ENCODE data around the gene SNAPC1.

Gene SNAPC1

DNA sequence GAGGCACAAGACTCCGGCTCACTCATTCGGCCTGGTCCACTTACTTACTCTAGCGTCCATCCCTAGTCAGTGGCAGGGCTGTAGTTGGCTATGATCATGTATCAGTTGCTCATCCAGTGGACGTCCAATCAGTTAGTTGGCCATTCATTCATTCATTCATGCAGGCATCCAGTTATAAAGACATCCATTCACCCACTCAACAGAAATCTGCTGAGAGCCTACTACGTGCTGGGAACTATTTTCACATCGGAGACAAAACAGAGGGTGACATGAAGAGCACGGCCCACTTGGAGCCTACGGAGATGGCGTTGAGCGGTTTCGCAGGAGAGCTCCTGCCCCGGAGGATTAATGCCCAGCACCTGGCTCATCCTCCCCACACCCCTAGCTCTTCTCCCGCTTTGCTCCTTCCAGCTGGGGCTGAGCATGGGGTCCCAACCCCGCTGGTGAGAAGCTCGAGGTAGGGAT, 49.7 kb downstream of the SNAPC1 start:
- TF ChIP-seq POLR2A (IDR thresholded peaks at IDR 0.05; ENCODE audit: low read depth, low read length), result no peak
- DNase-seq (ENCODE audit: insufficient read length, low spot score) (no peak), FAIRE-seq (no peak)

DNA sequence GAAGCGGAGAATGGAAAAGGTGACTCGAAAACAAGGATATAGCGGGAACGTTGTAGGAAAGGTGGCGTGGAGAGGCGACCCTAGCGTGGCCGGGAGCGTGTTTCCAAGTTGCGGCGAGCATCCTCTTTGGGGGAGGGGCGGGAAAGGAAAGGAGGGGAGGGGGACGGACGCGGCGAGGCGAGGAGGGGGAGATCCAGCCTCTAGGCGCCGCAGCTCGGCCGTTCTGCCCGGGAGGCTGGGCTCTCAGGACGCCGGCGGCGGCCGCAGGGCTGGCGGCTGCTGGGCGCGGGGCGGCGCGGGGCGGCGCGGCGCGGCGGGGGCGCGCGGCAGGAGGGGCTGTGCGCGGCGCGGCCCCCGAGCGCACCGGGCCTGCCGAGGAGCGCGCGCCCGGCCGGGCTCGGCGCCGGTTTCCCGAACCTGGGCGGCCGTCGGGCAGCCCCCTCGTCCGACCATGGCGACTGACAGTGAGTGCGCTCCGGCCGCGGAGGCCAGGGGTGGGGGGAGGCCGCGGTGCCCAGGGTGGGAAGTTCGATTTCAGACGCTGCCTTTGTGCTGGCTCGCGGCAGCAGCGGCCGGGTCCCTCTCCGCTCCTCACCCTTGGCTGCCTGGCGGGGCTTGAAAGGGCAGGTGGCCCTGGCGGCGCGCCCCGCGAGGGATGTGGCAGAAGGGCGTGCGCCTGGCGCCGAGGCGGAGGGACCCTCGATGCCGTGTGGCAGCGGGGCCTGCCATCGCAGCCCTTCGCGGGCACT, 50.3 kb downstream of the SNAPC1 start, which contains the start of gene SYT16:
TSS of gene SYT16 (plus strand) at position 357 of the 749 bp plus-strand sequence.
- no peak for DNase-seq (ENCODE audit: insufficient read length, low spot score)
- FAIRE-seq, result no peak
- no peak for TF ChIP-seq POLR2A (IDR thresholded peaks at IDR 0.05; ENCODE audit: low read depth, low read length)

DNA sequence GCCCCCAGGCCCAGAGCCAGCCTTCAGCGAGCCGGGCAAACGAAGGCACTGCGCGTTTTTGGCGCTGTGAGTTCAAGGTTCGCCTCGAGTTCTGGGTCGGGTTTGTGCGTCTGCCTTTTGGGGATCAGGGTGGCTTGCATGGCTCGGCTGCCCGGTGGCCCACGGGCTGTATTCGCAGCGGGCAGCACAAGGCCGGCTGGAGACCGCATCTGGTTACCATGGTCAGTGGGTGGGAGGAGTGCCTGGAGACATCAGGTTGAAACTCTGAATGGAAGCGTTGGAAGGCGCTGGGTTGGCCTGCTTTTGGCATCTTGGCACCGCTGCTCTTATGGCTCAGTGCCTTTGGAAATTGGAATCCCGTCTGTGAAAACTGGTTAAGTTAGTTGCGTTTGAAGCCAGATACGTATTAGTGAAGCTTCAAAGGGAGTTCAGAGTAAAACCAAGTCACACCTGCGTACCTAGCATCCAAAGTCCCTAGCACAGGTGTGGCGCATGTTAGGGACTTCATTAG, 50.9 kb downstream of the SNAPC1 start:
- no peak for FAIRE-seq
- no peak for TF ChIP-seq POLR2A (IDR thresholded peaks at IDR 0.05; ENCODE audit: low read depth, low read length)
- DNase-seq (ENCODE audit: insufficient read length, low spot score), result no peak

DNA sequence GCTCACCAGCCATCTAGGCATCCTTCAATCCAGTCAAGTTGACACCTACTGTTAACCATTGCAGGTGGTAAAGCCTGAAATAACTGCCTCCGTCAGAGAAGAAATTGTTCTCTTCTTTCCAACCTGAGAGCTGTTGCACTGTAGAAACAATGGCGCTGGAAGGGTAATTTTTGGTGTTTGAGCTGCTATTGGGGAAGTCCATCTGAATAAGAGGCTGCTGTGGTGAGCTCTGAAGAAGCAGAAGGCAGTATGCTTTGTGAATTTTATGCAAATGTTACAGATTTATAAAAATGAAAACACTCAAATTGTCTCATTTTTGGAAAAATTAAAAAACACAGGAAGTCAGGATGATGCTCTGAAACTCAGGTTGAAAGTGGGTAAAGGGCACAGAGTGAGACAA, 60.2 kb downstream of the SNAPC1 start:
- TF ChIP-seq POLR2A (IDR thresholded peaks at IDR 0.05; ENCODE audit: low read depth, low read length), result no peak
- DNase-seq (ENCODE audit: insufficient read length, low spot score), result no peak
- no peak for FAIRE-seq

DNA sequence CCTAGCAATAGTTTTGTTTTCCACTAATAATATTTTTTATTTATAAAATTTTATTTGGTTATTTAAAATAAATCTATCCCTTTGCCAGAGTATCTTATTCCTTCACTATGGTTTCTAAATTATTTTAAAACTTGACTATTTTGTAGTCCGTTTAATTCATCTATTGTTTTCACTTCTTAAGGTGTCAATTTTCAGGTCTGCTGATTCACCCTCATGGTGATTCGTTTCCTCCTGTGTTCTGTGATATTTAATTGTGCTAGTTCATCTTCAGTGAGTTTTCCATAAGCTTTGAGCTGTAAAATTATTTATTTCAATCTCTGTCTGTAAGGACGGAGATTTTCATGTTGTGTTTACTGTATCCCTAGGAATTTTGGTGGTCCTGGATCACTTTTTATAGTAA, 70.6 kb downstream of the SNAPC1 start:
- no peak for TF ChIP-seq POLR2A (IDR thresholded peaks at IDR 0.05; ENCODE audit: low read depth, low read length)
- DNase-seq (ENCODE audit: insufficient read length, low spot score), result no peak
- no peak for FAIRE-seq

DNA sequence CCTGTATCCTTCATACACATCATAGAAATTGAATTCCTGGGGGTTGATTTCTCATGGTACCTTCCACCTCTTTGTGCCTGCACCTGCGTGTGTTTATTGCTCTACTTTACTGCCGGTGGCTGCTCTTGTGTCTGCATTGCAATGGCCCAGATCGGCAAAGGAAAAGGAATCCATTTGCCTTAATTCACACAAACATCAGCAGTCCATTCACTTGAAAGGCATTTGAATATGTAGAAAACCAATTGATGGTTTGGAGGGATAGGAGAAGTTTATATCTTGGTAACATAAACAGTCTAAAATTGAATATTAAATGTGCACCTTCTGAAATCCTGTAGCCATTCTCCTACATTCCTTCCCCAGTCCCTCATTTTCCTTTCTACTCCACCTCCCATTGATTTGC, 74.0 kb downstream of the SNAPC1 start:
- FAIRE-seq (no peak), DNase-seq (ENCODE audit: insufficient read length, low spot score) (no peak)
- no peak for TF ChIP-seq POLR2A (IDR thresholded peaks at IDR 0.05; ENCODE audit: low read depth, low read length)

DNA sequence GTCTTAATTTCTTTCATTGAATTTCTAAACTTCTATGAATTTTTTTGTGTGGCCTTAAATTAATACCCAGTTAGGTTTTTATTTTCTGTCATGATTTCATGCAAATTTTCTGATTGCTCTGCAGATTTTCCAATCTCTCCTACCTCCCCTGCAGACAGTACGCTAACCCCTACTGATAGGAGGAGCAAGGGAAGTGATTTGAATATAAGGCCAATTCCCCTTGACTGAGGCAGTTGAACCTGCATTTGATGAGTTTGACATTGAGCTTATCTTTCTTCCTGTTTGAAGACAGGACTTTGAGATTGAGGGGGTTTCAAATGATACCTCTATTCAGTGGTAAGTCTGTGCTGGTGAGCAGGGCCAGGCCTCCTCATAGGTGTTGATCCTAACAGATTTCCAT, 74.6 kb downstream of the SNAPC1 start:
- no peak for TF ChIP-seq POLR2A (IDR thresholded peaks at IDR 0.05; ENCODE audit: low read depth, low read length)
- FAIRE-seq (no peak), DNase-seq (ENCODE audit: insufficient read length, low spot score) (no peak)

DNA sequence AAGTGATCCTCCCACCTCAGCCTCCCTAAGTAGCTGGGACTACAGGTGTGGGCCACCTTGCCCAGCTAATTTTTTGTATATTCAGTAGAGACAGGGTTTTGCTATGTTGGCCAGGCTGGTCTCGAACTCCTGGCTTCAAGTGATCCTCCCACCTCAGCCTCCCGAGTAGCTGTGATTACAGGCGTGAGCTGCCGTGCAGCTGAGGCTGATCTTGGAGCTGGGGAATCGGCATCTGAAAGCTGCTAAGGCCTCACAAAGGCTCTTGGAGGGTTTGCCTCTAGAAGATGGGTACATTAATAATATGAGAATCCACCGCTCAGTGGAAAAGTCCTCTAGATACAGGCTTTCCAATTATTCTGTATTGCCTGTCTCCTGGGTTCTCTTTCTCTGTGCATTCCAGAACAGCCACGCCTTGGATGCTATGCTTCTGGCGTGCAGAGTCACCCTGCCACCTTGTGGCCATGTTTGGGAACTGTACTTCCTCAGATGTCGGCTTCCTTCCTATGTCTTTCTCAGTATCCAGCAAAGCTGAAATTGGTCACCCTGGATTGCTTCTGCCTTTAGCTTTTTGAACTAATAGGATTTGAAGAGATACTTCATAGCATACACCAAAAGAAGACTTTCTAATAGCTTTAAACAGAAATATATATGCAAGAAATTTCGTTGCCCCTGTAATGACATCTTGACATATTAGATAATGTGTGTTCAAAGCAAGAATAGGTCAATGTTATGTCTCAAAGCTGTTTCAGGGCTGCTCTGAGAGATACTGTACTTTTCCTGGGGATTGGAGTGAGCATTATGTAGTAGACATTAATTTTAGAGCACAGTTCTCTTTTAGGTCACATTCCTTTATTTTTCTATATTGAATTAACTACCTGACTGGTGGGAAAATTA, 75.4 kb downstream of the SNAPC1 start:
- TF ChIP-seq POLR2A (IDR thresholded peaks at IDR 0.05; ENCODE audit: low read depth, low read length), result no peak
- peak; percentile 45 for DNase-seq (ENCODE audit: insufficient read length, low spot score)
- FAIRE-seq, result peak; percentile 97

DNA sequence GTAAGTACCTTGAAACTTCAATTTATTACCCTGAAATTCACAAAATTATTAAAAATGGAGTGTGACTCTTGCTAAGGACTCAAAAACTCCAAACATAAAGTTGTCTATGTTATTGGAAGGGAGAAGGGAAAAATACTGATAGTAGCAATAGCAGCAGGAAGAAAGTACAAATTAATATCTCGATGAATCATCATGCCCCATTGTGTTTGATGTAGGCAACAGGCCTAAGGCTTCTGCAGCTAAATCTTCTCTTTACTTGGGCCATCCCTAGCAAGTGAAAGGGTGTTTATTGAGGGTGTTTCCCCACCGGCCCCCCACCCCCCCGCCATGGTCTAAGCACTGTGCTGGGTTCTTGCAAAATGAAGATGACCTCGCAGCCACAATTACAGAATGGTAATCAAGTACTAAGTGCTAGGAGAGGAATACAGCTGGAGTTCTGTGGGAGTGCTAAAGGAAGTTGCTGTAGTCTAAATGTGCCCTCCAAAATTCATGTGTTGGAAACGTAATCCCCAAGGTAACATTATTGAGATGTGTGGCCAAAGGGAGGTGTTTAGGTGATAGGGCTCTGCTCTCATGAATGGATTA, 76.5 kb downstream of the SNAPC1 start:
- FAIRE-seq (peak; percentile 75), DNase-seq (ENCODE audit: insufficient read length, low spot score) (no peak)
- TF ChIP-seq POLR2A (IDR thresholded peaks at IDR 0.05; ENCODE audit: low read depth, low read length), result no peak

DNA sequence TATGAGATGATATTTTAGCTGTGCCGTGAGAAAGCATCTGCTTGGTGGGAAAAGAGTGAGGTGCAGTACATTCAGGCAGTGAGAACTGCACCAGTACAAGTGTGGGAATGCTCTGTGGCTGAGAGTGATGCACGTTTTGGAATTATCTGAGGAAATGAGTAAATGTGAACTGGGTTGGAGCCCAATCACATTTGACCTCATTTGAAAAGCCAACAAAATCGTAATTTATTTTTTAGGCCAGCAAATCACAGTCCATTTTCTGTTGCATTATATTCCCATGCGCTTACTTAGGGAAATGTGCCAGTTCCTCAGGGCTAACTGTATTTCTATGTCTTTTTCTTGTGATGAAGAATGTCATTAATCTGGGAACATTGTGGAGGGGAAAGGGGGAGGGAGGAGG, 77.3 kb downstream of the SNAPC1 start:
- FAIRE-seq (no peak), DNase-seq (ENCODE audit: insufficient read length, low spot score) (no peak)
- no peak for TF ChIP-seq POLR2A (IDR thresholded peaks at IDR 0.05; ENCODE audit: low read depth, low read length)

DNA sequence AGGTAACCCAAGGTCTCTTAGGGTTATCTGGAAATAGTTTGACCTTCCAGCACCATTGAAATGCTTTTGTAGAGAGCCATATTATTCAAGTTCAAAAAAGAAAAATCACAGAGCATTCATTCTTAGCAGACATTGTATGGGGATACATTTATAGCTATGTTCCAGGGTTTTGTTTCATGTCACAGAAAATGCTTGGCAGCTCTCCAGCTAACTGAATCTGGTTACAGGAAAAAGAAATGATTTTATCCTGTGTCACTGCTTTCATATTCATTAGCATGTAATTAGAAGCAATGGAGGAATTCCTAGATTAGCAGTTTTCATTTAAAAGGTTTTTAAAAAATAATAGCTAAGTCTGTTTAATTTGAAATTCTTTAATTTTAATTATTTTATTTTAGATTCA, 78.9 kb downstream of the SNAPC1 start:
- DNase-seq (ENCODE audit: insufficient read length, low spot score) (no peak), FAIRE-seq (no peak)
- TF ChIP-seq POLR2A (IDR thresholded peaks at IDR 0.05; ENCODE audit: low read depth, low read length), result no peak

All from H54 (cell line).